ENCODE results near the gene GALNT2.

GALNT2 gene

DNA sequence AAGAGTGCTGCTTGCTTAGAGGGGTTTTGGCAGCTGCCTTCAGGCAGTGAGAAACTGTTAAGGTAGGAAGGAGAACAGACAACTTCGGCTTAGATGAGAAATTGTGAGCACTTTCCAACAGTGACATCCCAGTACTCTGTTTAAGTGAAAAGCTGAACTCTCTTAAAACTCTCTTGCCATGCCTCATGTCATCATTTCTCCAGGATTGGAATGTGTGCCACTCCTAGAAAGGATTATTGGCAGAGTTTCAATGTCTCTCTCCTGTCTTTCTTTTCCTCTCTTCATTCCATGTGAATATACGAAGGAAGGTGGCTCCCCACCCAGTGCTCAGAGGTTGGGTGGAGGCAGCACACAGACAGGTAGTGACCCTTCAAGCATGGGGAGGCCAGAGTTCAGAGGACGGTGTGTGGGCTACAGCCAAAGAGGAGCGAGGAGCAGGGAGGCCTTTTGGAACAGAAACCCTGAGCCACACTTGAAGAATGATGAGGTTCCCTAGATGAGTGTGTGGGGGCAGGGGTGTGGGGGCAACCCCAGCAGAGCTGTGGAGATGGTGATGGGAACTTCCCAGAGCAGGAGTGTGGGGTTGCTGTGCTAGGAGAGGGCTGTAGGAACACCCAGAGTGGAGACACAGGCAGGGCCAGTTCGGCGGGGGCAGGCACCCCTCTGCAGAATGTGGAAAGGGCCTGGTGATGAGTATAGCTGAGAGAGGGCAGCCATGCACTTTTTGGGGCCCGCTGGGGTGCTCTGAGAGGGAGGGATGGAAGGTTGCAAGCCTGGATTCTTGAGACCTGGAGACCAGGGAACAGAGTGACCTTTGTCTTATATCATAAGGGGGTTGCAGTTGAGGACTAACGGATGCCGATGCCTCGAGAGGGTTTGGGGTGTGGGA is 58.8 kb downstream of the GALNT2 start:
- FAIRE-seq, result no peak
- peak; percentile 29 for DNase-seq (ENCODE audit: insufficient read length, low spot score)

DNA sequence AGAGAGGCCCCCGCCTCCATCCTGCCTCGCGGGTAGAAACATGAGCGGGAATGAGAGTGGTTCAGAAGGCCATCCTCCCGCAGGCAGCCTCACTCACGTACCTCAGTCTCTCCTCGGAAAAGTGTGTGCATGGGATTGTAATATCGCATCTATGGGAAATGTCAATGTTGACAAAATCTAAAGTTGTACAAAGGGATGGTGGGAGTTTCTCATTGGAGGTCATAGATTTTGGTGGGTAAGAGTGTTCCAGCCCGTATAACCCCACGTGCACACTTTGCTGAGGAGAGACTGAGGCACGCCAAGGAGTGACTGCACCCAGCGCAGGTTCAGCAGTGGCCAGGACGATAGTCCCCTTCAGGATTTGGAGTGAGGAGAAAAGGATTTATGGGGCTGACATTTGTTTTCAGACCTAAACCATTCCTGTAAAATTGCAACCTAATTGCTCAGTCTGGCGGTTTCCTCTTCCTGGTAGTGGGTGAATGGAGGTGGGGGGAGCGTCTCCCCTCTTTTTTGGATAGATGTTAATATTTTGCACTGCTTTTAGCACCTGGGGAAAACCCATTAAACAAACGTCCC is 59.6 kb downstream of the GALNT2 start:
- FAIRE-seq (no peak), DNase-seq (ENCODE audit: insufficient read length, low spot score) (no peak)

DNA sequence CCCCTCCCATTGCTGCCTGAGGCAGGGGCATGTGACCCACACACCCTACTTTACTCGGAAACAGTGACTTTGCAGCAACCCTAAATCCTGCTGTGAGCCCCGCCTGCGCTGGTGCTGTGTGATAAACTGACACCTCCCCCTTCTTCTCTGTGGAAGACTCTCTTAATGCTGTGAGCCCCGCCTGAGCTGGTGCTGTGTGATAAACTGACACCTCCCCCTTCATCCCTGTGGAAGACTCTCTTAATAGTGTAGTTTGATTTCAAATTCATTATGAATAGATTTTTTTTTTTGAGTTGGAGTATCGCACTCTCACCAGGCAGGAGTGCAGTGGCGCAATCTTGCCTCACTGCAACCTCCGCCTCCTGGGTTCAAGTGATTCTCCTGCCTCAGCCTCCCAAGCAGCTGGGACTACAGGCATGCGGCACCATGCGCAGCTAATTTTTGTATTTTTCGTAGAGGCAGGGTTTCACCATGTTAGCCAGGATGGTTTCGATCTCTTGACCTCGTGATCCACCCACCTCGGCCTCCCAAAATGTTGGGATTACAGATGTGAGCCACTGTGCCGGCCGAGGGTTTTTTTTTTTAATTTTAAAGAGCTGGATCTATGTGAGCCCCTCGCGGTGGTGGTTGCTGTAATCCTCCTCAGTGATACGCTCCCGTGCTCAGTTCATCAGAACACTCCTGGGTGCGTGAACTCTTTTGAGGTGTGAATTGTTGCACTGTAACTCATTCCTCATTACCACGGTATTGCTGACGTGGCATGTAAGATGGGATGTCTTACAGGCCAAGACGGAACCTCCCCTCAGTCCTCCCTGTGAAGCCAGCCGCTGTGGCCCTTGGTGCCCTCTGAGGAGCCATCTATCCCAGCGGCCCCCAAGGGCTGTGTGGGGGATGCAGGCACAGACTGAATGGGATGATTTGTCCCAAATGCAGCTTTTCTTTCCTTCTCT is 60.3 kb downstream of the GALNT2 start:
- FAIRE-seq (no peak), DNase-seq (ENCODE audit: insufficient read length, low spot score) (no peak)

DNA sequence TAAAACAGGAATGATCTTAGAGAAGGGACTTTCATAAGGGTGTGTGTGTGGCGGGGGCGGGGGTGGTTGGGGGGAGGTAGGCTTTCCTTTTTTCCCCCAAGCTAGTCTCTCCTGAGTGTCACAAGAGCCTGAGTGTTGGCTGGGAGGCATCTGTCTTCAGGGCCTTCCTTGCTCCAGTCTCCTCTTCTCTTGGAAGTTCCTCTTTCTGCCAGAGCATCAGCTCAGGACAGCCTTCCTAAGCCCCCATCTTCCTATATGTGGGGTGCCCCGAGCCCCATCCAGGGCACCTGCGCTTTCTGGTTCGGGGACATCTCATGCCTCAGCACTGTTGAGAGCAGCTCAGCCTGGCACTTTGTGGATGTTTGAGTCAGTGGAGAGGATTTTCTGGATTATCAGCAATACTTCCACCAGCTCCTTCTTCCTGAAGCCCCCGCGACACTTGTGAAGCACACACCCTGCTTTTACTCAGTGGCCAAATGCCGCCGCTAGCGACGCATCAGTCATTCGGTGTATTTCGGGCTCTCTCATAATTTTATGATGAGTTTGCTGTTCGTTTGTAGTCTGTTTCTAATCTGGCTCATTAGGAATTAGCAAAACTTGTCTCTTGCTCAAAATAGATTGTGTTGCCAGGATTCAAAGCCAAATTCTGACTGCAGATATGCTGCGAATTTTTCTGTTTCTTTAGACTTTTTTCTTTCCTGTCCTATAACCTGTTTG is 61.7 kb downstream of the GALNT2 start:
- FAIRE-seq, result no peak
- no peak for DNase-seq (ENCODE audit: insufficient read length, low spot score)

DNA sequence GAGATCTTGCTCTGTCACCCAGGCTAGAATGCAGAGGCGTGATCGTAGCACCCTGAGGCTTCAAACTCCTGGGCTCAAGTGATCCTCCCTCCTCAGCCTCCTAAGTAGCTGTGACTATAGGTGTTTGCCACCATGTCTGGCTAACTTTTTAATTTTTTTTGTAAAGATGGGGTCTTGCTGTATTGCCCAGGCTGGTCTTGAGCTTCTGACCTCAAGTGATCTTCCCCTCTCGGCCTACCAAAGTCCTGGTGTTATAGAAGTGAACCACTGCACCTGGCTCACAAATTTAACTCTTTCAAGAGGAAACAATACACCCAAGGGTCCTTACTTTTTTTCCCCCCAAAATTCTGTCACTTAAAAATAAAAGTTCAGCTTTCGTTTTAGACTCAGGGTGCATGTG is 62.3 kb downstream of the GALNT2 start:
- no peak for FAIRE-seq
- DNase-seq (ENCODE audit: insufficient read length, low spot score), result no peak

DNA sequence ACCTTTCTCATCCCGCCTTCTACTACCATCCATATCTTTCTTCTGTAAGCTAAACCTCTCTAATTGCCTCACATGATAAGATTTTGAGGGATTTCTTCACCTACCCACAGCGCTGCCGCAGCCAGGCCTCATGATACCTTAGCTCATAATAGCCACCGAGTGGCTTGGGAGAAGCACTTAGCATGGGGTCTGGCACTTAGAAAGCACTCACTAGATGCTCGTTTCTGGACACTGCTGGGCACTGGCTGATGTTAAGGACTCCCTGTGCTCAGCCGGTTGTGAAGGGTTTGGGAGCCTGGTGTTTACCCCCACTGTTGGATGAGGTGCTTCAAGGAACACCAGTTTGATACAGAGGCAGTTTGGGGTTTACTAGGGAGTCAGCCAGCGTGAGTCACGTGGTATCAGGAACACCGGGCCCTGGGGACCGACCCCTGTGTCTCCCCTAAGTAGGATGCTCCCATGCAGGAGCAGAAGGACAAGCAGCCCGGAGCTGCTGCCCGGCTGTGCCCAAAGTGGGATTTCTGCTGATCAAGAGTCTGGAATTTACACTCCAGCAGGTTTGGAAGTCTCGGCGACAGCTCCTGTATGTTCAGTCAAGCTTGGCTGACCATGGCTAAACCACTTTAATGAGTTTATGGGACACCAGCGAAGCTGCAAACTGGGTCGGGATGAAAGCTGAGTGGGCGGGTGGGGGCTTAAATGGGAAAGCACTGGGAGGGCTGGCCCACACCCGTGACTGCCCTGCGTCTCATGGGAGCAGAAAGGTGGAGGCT is 63.3 kb downstream of the GALNT2 start:
- FAIRE-seq (no peak), DNase-seq (ENCODE audit: insufficient read length, low spot score) (no peak)

DNA sequence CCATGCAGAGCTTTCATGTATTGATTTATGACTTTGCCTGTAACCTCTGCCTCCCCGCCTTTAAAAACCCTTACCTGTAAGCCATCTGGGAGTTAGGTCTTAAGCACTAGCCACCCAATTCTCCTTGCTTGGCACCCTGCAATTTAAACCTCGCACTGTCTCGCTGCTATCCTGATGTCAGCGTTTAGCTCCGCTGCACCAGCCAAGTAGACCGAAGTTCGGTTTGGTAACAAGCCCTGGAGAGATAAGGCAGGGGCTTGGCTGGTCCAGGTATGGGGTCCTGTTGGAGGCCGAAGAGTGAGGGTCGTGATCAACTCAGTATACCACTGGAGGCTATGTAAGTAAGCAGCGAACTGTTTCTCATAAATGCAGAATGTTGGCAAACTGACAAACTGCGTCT is 64.4 kb downstream of the GALNT2 start:
- no peak for DNase-seq (ENCODE audit: insufficient read length, low spot score)
- no peak for FAIRE-seq

DNA sequence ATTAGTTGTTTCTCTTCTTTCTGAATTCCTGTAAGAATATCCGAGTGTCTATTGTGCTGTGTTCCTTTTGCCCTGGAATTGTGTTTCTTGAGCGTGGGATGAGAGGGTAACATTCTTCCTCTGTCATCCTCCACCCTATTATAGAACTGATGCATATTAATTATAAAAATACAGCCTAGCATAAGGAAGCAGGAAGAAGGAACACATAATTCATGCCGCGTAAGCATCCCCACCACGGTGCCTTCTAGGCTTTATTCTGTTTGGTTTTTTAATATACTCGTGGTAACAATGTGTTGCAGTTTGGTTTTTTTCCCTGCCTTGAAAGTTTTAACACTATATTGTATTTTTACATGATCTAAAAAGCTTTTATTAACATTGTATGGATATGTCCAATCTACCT is 65.7 kb downstream of the GALNT2 start:
- no peak for FAIRE-seq
- no peak for DNase-seq (ENCODE audit: insufficient read length, low spot score)

DNA sequence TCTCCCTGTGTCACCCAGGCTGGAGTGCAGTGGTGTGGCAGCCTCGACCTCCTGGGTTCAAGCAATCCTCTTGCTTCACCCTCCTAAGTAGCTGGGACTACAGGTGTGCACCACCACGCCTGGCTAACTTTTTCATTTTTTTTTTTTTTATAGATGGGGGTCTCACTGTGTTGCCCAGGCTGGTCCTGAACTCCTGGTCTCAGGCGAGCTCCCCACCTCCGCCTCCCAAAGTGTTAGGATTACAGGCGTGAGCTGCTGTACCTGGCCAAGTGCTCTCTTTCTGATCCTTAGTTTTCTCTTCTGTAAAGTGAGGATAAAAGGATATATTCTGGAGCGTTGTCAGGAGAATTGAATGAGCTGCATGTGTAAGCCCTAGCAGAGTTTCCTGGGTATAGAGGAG is 68.7 kb downstream of the GALNT2 start:
- DNase-seq (ENCODE audit: insufficient read length, low spot score) (no peak), FAIRE-seq (no peak)

DNA sequence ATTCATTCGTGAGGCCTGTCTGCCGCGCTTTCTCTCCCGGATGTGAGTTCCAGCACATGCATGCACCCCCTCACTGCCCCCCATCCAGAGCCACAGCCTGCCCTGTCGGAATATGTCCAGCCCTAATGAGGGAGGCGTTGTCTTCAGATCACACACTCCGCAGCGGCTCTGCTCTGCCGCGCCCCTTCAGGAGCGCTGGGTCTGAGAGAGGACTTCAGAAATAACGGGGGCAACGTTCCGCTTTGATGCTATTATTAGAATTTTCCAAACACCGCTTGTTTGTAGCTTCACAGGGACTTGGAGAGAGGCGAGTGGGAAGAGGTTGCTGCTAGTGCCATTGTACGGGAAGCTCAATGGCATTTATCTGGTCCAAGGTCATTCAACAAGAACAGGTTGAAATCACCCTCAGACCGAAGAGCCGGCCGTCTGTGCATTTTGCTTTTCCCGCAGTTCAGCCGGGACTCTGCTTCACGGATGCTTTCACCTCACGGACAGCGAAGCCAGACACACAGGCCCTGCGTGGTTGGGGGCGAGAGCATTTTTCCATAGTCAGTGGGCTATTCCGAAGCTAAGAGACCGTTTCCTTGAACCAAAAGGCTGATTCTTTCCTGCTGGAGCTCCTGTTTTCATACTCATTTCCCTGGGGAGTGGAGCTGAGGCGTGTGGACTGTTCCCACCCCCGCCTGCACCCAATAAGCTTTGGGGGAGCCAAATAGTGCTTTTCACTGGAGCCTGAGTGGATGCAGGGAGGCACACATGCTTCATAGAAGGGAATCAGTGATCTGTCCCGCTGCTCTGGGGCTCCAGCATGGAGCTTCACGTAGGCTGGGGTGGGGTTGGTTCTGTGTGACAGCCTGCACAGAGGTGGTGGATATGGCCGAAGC is 69.7 kb downstream of the GALNT2 start:
- FAIRE-seq, result no peak

DNA sequence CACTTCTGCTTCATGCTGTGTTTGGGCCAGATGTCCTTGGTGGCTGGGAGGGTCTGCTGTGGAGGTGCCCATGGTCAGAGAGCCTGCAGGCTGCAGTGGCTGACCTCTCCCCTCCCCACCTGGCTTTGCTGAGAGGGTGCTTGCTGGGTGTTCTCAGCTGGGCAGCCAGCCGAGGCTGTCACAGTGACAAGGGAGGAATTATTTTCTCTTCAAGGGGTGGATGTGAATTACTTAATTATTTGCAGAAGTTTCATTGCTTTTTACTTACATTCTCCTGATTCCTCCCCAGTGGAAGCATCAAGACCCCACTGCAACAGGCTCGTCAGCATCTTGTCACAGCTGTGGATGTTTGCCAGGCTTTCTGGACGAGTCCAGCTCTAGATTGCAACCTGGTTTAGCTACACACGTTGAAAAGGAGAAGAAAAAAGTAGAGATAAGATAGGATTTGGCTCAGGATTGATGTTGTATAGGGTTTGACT is 70.3 kb downstream of the GALNT2 start:
- DNase-seq (ENCODE audit: insufficient read length, low spot score) (no peak), FAIRE-seq (no peak)

More for the DNA sequence above, 69.7 kb downstream of the GALNT2 start:
- DNase-seq (ENCODE audit: insufficient read length, low spot score), result no peak

DNA sequence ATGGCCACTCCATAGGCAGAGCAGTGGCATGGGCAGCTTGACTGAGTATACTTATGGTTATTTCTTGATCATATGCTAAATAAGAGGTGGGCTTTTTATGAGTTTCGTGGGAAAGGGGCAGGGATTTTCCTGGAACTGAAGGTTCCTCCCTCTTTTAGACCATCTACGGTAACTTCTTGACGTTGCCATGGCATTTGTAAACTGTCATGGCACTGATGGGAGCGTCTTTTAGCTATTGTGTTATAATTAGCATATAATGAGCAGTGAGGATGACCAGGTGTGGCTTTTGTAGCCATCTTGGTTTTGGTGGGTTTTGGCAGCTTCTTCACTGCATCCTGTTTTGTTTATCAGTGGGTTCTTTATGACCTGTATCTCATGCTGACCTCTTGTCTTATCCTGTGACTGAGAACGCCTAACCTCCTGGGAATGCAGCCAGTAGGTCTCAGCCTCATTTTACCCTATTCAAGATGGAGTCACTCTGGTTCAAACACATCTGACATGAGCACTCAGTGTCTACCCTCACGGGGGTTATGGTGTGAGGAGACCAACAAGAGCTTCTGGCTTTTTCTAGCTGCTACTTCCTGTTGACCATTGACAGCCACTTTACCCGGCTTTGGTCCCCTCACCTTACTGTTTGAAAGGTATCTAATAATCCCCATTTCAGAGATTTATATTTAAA is 71.7 kb downstream of the GALNT2 start:
- no peak for FAIRE-seq
- no peak for DNase-seq (ENCODE audit: insufficient read length, low spot score)

DNA sequence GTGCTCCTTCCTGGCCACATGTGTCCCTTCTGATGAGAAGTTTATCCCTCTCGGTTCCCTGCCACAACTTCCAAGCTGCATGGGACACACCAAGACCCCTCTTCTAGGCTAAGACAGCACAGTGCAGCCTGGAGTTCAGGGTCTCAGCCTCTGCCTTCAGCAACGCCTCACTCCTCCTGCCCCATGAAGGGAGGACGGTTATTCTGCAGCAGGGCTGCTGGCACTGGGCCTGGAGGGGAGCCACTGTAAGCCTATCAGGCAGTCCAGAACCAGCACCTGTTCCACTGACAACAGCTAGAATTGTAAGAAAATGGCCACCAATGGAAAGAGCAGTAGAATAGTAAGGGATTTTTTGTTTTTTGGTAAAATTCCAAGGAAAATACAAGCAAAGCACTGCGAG is 72.3 kb downstream of the GALNT2 start:
- FAIRE-seq, result no peak
- no peak for DNase-seq (ENCODE audit: insufficient read length, low spot score)

DNA sequence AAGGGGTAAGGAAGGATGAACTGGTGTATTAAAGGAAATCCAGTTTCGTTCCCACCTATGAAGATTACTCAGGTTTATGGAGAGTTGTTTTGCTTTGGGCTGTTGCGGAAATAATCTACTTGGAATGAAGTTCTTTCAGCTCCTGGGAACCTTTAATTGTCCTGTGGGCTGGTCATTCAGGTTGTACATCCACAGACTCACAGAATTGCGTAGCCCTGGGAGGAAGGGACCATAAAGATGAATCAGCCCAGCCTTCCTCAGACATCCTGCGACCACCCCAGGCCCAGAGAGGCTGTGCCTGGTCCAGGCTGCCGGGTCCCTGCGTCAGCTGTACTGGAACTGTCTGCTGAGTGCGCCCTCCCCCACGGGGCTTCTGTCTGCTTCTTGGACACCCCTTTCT is 72.7 kb downstream of the GALNT2 start:
- DNase-seq (ENCODE audit: insufficient read length, low spot score), result no peak
- no peak for FAIRE-seq

DNA sequence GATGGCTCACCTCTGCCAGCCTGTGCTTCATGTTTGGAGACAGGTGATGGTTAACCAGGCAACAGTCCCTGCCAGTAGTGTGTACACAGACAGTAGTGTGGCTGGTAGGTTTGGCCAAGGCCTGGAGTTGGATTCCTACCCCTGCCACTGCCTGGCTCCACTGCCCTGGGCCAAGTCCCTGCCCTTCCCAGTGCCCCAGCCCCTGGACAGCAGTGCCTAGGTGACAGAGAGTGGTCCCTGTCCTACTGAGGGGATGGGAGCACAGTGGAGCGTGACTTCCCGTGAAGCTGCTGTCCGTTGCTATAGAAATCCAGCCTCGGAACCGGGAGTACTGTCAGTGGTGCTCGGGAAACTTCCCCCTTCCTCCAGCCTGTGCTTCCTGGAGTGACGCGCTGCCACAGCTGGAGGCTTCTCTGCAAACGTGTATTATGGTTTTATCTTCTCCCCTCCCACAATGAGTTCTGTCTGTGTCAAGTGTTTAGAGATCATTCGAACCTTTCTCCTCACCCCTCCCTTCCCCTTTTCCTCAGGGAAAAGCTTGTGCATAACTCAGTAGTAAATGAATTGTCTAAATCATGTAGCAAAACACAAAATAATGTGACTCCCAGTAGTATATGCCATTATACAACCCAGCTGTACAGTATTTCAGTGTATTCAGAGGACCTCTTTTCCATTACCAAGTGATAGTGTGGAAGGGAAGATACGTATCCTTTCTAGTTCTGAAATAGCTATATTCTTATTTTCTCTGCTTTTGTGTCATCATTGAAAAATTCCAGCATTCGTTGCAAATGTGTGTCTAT is 73.4 kb downstream of the GALNT2 start:
- DNase-seq (ENCODE audit: insufficient read length, low spot score), result no peak
- peak; percentile 26 for FAIRE-seq

DNA sequence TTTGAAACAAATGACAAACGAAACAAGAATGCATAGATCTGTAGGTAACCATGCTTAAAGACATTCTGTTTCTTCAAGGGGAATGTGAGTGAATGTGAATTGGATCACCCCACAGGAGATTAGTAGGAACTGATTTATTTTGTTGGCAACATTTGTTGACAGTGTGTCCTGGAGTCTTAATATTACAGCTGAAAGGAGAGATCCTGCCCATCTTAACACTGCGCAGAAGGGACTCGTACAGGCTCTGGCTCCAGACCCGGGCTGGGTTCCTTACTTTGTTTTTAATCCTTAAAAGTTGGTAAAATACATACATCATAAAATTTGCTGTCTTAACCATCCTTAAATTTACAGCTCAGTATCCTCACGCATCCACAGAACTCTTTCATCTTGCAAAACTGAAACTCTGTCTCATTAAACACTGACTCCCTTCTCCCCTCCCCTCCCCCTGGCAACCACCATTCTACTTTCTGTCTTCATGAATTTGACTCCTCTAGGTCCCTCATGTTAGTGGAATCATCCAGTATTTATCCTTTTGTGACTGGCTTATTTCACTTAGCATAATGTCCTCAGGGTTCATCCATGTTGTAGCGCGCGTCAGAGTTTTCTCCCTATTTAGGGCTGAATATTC is 74.1 kb downstream of the GALNT2 start:
- FAIRE-seq (no peak), DNase-seq (ENCODE audit: insufficient read length, low spot score) (peak; percentile 25)
